Keratinocyte (primary cell): Measurements from ENCODE around the gene RALGPS1. TPM values are rescaled to one million over a fixed set of nuclear protein-coding genes. Genes with fewer than 3 reads are reported as not detected.

ENCODE experiments used
- DNase-seq: peaks from one replicate; pipeline ENCODE4 v3.0.0-alpha.2; 2011; ENCODE audit warnings: low read depth, missing footprints, low spot score
- FAIRE-seq: peaks from 2 replicates; lab custom pipeline; 2011; peaks lifted over from hg19 to GRCh38; lab: Jason Lieb, UNC
- H2AFZ ChIP-seq: 2 replicates; pipeline ENCODE4 v1.6.0; 2012; ENCODE audit warnings: low read length, control low read depth, inconsistent platforms; ENCODE audit not compliant: control insufficient read depth
- H3K27ac ChIP-seq: 2 replicates; pipeline ENCODE4 v1.5.1; 2011; ENCODE audit warnings: low read length; ENCODE audit not compliant: control insufficient read depth, insufficient read depth
- H3K27me3 ChIP-seq: 3 replicates; pipeline ENCODE4 v1.6.0; 2011; ENCODE audit warnings: low read length; ENCODE audit not compliant: control insufficient read depth, insufficient read depth; ENCODE audit errors: extremely low read depth
- H3K36me3 ChIP-seq, 2 experiments: 2 replicates in 1 of 2; 3 replicates in 1 of 2; pipeline ENCODE4 v1.5.1; 2011; ENCODE audit warnings: low read length in 2 of 2, mild to moderate bottlenecking in 1 of 2; ENCODE audit not compliant: control insufficient read depth in 2 of 2, insufficient read depth in 2 of 2; ENCODE audit errors: extremely low read depth in 1 of 2
- H3K4me1 ChIP-seq: 3 replicates; pipeline ENCODE4 v1.5.1; 2011; ENCODE audit warnings: low read length; ENCODE audit not compliant: control insufficient read depth, insufficient read depth; ENCODE audit errors: extremely low read depth
- H3K4me2 ChIP-seq: 3 replicates; pipeline ENCODE4 v1.6.0; 2011; ENCODE audit warnings: low read depth, low read length; ENCODE audit not compliant: control insufficient read depth, insufficient read depth; ENCODE audit errors: extremely low read depth
- H3K4me3 ChIP-seq, 3 experiments: fragments of 200-600 bp in 1 of 3; sonication (generic) in 1 of 3; 2 replicates in 2 of 3; 3 replicates in 1 of 3; pipeline ENCODE4 v1.5.1; 2011 to 2016; ENCODE audit warnings: low read length in 3 of 3, mild to moderate bottlenecking in 3 of 3, control low read depth in 2 of 3, inconsistent platforms in 1 of 3, low read depth in 1 of 3, mixed read lengths in 1 of 3, mixed run types in 1 of 3, moderate library complexity in 1 of 3; ENCODE audit not compliant: control insufficient read depth in 2 of 3, insufficient read depth in 2 of 3; ENCODE audit errors: extremely low read depth in 1 of 3
- H3K79me2 ChIP-seq: 2 replicates; pipeline ENCODE4 v1.6.0; 2012; ENCODE audit warnings: low read length; ENCODE audit not compliant: control insufficient read depth, insufficient read depth
- H3K9ac ChIP-seq: 3 replicates; pipeline ENCODE4 v1.6.0; 2011; ENCODE audit warnings: low read length; ENCODE audit not compliant: control insufficient read depth, insufficient read depth; ENCODE audit errors: extremely low read depth
- H3K9me1 ChIP-seq: 3 replicates; pipeline ENCODE4 v1.6.0; 2011; ENCODE audit warnings: low read length; ENCODE audit not compliant: control insufficient read depth, insufficient read depth; ENCODE audit errors: extremely low read depth
- H3K9me3 ChIP-seq: 2 replicates; pipeline ENCODE4 v1.5.1; 2012; ENCODE audit warnings: low read depth, low read length; ENCODE audit not compliant: control insufficient read depth
- H4K20me1 ChIP-seq: 3 replicates; pipeline ENCODE4 v1.6.0; 2011; ENCODE audit warnings: low read length; ENCODE audit not compliant: control insufficient read depth, insufficient read depth; ENCODE audit errors: extremely low read depth
- CTCF ChIP-seq, 3 experiments: IDR thresholded peaks in 1 of 3; conservative IDR thresholded peaks in 1 of 3; optimal IDR thresholded peaks in 1 of 3; 2 replicates in 2 of 3; 3 replicates in 1 of 3; pipeline versions ENCODE3 to v1.5.1; 2011; ENCODE audit warnings: low read length in 3 of 3, mild to moderate bottlenecking in 3 of 3, moderate library complexity in 2 of 3, control low read depth in 1 of 3, inconsistent platforms in 1 of 3; ENCODE audit not compliant: insufficient read depth in 2 of 3; ENCODE audit errors: extremely low read depth in 1 of 3
- EZH2 ChIP-seq: IDR thresholded peaks from one replicate; pipeline ENCODE4 v1.6.1; 2012; ENCODE audit warnings: inconsistent platforms, mild to moderate bottlenecking, low read length, moderate library complexity
- dilution Hi-C: fragments of 300-500 bp; cut with MboI; formaldehyde crosslinking; loops from one replicate; pipeline ENCODE4 v1.7.0; 2020; ENCODE audit warnings: low sequenced_read_pairs; ENCODE audit not compliant: extremely low pct_ligation_motif_present
- polyA plus RNA-seq, 5 experiments: library from polyadenylated mRNA; depleted of rRNA in 3 of 5; stranded (reverse) in 3 of 5; stranded (forward) in 1 of 5; unstranded in 1 of 5; fragments of >200 nt; gene quantifications; 1 replicate in 1 of 5; 2 replicates in 3 of 5; 3 replicates in 1 of 5; pipeline versions ENCODE4 v1.2.1 to v1.2.3, GENCODE V29; 2011 to 2012; ENCODE audit warnings: missing spikeins in 2 of 5, low read depth in 1 of 5, low replicate concordance in 1 of 5

RALGPS1 gene
- polyA plus RNA-seq, 1 donor (not counting 4 experiments of a cell fraction or from before 2014, with no cell fraction given): 0.56 TPM

DNA sequence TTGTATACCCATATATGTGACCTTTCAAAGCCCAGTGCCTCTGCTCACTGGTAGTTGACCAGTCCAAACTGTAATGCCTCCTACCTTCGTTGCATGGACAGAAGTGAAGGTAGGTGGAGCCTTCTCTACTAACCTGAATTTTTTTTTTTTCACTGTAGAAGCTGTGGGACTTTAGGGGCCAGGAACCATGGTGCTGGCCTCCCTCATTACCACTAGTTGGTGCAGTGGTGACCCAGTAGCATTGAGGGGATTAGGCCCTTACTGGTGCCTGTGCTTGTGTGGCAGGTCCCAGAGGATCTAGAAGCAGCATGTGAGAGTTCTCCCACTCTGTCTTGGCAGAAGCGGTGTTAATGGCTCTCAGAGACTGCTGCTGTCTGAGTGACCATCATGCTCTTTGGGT, 2.3 kb downstream of the RALGPS1 start:
- dilution Hi-C loops: no loop called here
- H3K27ac ChIP-seq: no peak overlapping the region

GRCh38 chr9:126919193-126919592, 4.6 kb downstream of the RALGPS1 start:
- Histone ChIP-seq H3K36me3 (no peaks in the 10 kb centered on the region), H3K27me3 (peaks cover 3% of the 10 kb centered on the region), H3K4me2 (no peak overlapping the region), H3K9me3 (no peaks in the 10 kb centered on the region), H3K27ac (no peak overlapping the region), H4K20me1 (no peaks in the 10 kb centered on the region), H3K79me2 (no peaks in the 10 kb centered on the region), H2AFZ (no peak overlapping the region), H3K9ac (no peak overlapping the region), H3K9me1 (no peaks in the 10 kb centered on the region), H3K4me1 (peaks cover 12% of the 10 kb centered on the region), H3K4me3 (no peak overlapping the region)
- DNase-seq (no peak), FAIRE-seq (no peak)
- TF ChIP-seq CTCF (optimal IDR thresholded peaks at IDR 0.05 in 1 of 3, IDR thresholded peaks at IDR 0.05 in 1 of 3, conservative IDR thresholded peaks at IDR 0.05 in 1 of 3; ENCODE audit: extremely low read depth in 1 of 3, insufficient read depth in 2 of 3, low read length in 3 of 3): no peak
- TF ChIP-seq EZH2: no peak
- dilution Hi-C loops: no loop called here

More for the DNA sequence above, 2.3 kb downstream of the RALGPS1 start:
- Histone ChIP-seq H3K9ac (no peak overlapping the region), H3K4me2 (no peak overlapping the region), H3K4me3 (no peak overlapping the region), H3K27me3 (peaks cover 3% of the 10 kb centered on the region), H3K79me2 (no peaks in the 10 kb centered on the region), H3K9me3 (no peaks in the 10 kb centered on the region), H3K4me1 (peaks cover 12% of the 10 kb centered on the region), H3K36me3 (no peaks in the 10 kb centered on the region), H2AFZ (no peak overlapping the region), H4K20me1 (no peaks in the 10 kb centered on the region), H3K9me1 (no peaks in the 10 kb centered on the region)
- TF ChIP-seq EZH2: no peak
- TF ChIP-seq CTCF (optimal IDR thresholded peaks at IDR 0.05 in 1 of 3, IDR thresholded peaks at IDR 0.05 in 1 of 3, conservative IDR thresholded peaks at IDR 0.05 in 1 of 3; ENCODE audit: extremely low read depth in 1 of 3, insufficient read depth in 2 of 3, low read length in 3 of 3): no peak
- DNase-seq (no peak), FAIRE-seq (no peak)
